Measurements from ENCODE around the gene PNCK.

GRCh38 chrX:153649178-153649914 lies 24.3 kb downstream of the PNCK start:
- TF ChIP-seq CTCF (IDR thresholded peaks at IDR 0.05 in 2 of 3, conservative IDR thresholded peaks at IDR 0.05 in 1 of 3; ENCODE audit: control insufficient read depth in 2 of 3, extremely low read depth in 1 of 3, insufficient read depth in 1 of 3, low read depth in 3 of 3, low read length in 3 of 3) (peak; percentile 46 to 64 (median 61)), ELK1 (IDR thresholded peaks at IDR 0.05; ENCODE audit: low read depth, low read length) (no peak), RELA (IDR thresholded peaks at IDR 0.05; ENCODE audit: borderline replicate concordance, partially characterized antibody) (no peak), BRCA1 (IDR thresholded peaks at IDR 0.05; ENCODE audit: low read depth, low read length) (no peak), SIN3A (IDR thresholded peaks at IDR 0.05; ENCODE audit: low read depth, low read length) (no peak), POLR2AphosphoS5 (IDR thresholded peaks at IDR 0.05; ENCODE audit: low read length) (no peak), HDGF (IDR thresholded peaks at IDR 0.05) (no peak), ZNF274 (IDR thresholded peaks at IDR 0.05; ENCODE audit: insufficient read depth, insufficient read length) (no peak), RBBP5 (conservative IDR thresholded peaks at IDR 0.05) (no peak), ZBTB33 (IDR thresholded peaks at IDR 0.05) (no peak), YY1 (IDR thresholded peaks at IDR 0.05; ENCODE audit: low read depth, low read length) (0 out of 2 replicates have a peak, but pooled peaks have one; percentile 14), EZH2 (IDR thresholded peaks at IDR 0.05; ENCODE audit: borderline replicate concordance, control insufficient read depth, low read depth, low read length) (no peak)
- TF ChIP-seq, protein P1, sequence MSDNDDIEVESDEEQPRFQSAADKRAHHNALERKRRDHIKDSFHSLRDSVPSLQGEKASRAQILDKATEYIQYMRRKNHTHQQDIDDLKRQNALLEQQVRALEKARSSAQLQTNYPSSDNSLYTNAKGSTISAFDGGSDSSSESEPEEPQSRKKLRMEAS (IDR thresholded peaks at IDR 0.05; ENCODE audit: low read depth, low read length): no peak
- TF ChIP-seq, protein P2, sequence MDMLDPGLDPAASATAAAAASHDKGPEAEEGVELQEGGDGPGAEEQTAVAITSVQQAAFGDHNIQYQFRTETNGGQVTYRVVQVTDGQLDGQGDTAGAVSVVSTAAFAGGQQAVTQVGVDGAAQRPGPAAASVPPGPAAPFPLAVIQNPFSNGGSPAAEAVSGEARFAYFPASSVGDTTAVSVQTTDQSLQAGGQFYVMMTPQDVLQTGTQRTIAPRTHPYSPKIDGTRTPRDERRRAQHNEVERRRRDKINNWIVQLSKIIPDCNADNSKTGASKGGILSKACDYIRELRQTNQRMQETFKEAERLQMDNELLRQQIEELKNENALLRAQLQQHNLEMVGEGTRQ (IDR thresholded peaks at IDR 0.05; ENCODE audit: borderline replicate concordance, low read depth, low read length): no peak
